ENCODE data around the gene TBATA.

TBATA gene

GRCh38 chr10:70742537-70743429 is 42.4 kb downstream of the TBATA start:
- no peak for TF ChIP-seq GATA3 (IDR thresholded peaks at IDR 0.05; ENCODE audit: low read depth, low read length)
- no peak for TF ChIP-seq GATA2 (IDR thresholded peaks at IDR 0.05; ENCODE audit: low read depth, low read length)

- TF ChIP-seq GATA3 (IDR thresholded peaks at IDR 0.05; ENCODE audit: low read depth, low read length): no peak
- no peak for TF ChIP-seq GATA2 (IDR thresholded peaks at IDR 0.05; ENCODE audit: low read depth, low read length)
Measured at GRCh38 chr10:70740406-70741288, 44.5 kb downstream of the TBATA start.

DNA sequence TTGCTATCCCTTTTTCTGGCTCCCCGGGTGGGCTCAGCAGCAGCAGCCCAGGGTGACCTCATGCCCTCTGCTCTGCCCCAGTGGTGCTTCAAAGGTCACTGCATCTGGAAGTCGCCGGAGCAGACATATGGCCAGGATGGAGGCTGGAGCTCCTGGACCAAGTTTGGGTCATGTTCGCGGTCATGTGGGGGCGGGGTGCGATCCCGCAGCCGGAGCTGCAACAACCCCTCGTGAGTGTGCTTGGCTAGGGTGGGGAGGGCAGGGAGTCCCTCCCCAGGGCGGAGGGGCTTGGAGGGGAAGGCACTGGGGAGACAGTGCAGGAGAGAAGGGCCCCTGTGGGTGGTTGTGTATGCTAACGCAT is 46.4 kb downstream of the TBATA start:
- no peak for TF ChIP-seq GATA3 (IDR thresholded peaks at IDR 0.05; ENCODE audit: low read depth, low read length)

DNA sequence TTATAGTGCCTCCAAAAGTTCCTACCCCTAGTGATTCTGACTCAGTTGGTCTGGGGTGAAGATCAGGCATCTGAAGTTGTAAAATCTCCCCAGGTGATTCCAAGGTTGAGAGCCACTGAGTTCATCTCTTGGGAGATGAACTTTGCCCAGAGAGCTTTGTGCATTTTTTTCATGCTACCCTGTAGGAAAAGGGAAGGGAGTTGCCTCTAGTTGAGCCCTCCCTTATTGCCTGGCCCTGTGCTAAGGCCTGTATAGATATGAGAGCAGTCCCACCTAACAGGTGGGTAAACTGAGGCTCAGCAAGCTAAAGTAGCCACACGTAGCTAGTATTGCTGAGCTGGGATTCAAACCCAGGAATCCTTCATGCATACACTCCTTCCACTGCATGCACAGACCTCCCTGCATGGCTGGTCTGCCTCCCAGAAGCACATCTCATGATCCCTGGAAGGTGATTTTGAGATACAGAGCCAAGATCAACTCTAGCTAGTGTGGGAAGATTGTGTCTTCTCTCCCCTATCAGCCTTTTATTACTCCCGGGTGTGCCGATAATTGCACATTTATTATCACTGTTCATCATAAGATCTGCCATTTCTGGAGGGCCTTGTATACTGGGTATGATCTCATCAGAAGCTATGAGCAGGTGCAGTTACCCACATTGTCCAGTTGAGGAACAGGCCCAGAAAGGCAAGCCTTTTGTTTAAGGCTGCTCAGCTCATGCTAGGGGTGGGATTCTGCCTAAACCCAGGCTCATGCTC is 47.0 kb downstream of the TBATA start:
- TF ChIP-seq GATA3 (IDR thresholded peaks at IDR 0.05; ENCODE audit: low read depth, low read length) (no peak), GATA2 (IDR thresholded peaks at IDR 0.05; ENCODE audit: low read depth, low read length) (no peak)

GRCh38 chr10:70737250-70737649 is 47.9 kb downstream of the TBATA start:
- TF ChIP-seq GATA3 (IDR thresholded peaks at IDR 0.05; ENCODE audit: low read depth, low read length): no peak
- no peak for TF ChIP-seq GATA2 (IDR thresholded peaks at IDR 0.05; ENCODE audit: low read depth, low read length)

DNA sequence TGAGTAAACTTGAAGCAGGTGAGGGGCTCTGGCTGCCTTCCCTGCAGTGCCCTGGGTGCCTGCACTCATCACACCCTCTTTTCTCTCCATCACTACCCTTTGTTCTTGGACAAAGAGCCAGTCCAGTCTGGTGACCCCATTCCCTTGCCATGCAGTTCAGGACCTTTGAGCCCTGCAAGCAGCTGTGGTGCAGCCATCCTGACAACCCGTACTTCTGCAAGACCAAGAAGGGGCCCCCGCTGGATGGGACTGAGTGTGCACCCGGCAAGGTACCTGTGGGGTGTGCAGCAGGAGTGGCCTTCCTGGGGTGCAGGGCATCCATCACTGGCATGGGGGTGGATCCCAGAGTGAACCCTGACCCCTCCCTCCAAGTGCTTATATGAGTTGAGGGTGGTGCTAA is 48.7 kb downstream of the TBATA start:
- TF ChIP-seq GATA3 (IDR thresholded peaks at IDR 0.05; ENCODE audit: low read depth, low read length) (no peak), GATA2 (IDR thresholded peaks at IDR 0.05; ENCODE audit: low read depth, low read length) (no peak)

GRCh38 chr10:70735161-70735560 is 50.0 kb downstream of the TBATA start:
- TF ChIP-seq GATA2 (IDR thresholded peaks at IDR 0.05; ENCODE audit: low read depth, low read length) (no peak), GATA3 (IDR thresholded peaks at IDR 0.05; ENCODE audit: low read depth, low read length) (no peak)

DNA sequence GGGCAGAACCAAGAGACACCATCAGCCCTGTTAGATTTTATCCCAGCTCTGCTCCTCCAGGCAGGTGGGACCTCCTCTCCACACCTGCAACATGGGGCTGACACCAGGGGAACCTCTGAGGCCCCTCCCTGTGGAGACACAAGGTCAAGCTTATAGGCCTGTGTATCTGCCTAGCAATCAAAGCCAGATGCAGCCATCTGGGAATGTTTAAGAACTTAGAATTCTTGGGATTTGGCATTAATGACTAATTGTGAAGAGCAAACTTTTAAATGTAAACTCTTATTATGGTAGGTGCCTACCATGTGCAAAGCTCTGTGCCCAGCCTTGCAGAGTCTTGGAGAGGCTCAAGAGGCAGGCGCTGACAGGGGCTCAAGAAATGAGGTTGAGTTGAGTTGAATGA is 52.1 kb downstream of the TBATA start:
- TF ChIP-seq GATA3 (IDR thresholded peaks at IDR 0.05; ENCODE audit: low read depth, low read length) (no peak), GATA2 (IDR thresholded peaks at IDR 0.05; ENCODE audit: low read depth, low read length) (no peak)

DNA sequence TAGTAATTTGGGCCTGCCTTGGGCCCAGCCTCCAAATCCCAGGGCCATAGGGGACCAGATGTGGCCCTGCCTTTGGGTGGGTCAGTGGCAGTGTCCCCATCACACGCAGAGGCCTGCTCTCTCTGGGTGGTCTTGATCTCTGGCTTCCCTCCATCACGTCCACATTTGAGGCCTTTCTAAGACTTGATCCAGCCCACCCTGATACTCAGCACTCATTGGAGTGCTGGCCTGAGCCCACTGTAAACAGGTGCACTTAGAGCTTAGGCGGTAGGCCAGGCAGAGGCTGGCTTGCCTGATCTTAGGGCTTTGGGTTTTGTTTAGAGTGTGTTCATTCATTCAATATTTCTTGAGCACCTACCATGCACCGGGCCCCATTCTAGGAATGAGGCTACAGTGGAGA is 52.6 kb downstream of the TBATA start:
- TF ChIP-seq GATA2 (IDR thresholded peaks at IDR 0.05; ENCODE audit: low read depth, low read length) (no peak), GATA3 (IDR thresholded peaks at IDR 0.05; ENCODE audit: low read depth, low read length) (no peak)

DNA sequence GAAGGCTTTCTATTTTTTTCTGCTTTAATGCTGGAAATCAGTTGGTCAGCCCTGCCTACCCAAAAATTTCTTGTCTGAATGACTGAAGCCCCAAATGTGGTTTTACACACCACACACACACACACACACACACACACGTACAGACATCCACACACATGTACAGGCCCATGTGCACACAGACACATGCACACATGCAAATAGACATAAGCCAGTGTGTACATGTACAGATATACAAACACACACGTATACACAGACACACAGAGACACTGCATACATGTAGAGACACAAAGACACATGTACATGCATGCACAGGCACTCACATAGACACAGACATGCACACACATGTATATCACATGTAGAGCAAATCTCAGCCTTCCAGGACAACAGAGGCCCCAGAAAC is 54.2 kb downstream of the TBATA start:
- no peak for TF ChIP-seq GATA3 (IDR thresholded peaks at IDR 0.05; ENCODE audit: low read depth, low read length)
- no peak for TF ChIP-seq GATA2 (IDR thresholded peaks at IDR 0.05; ENCODE audit: low read depth, low read length)

DNA sequence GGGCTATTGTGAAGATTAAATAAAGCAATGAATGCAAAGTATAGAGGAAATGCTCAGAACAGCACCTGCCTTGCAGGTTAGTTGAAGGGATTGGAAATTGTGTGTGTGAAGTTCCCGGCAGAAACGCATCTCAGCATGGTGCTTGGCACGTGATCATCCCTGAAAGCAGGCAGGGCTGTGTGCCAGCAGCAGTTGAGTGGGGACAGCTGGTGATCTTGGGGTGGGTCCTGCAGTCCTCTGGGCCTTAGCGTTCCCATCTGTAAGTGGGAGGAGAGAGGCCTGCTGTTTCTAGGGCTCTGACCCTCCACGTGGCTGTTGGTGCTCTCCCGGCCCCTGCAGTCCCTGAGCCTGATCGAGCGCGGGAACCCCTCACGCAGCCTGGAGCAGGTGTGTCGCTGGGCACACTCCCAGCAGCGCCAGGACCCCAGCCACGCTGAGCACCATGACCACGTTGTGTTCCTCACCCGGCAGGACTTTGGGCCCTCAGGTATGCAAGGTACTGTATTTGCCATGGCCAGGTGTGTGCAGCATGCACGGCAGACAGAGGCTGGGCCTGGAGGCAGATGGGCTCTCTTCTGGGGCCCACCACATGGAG is 55.3 kb downstream of the TBATA start:
- TF ChIP-seq GATA3 (IDR thresholded peaks at IDR 0.05; ENCODE audit: low read depth, low read length): no peak
- no peak for TF ChIP-seq GATA2 (IDR thresholded peaks at IDR 0.05; ENCODE audit: low read depth, low read length)

DNA sequence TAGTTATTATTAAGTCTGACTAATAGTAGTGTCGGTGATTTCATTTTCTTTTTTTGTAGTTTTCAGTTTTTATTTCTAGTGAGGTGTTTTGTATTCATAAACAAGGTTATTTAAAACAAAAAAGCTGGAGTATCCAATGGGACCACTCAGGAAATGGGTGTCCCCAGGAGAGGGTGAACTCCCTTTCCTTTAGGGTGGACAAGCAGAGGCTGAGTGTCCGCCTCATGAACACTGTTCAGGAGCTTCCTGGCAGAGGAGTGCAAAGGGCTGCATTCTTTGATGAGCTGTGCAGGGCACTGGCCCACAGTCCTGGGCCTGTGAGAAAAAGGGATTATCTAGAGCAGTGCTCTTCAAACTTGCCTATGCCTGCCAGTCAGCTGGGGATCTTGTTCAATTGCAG is 56.8 kb downstream of the TBATA start:
- no peak for TF ChIP-seq GATA2 (IDR thresholded peaks at IDR 0.05; ENCODE audit: low read depth, low read length)
- no peak for TF ChIP-seq GATA3 (IDR thresholded peaks at IDR 0.05; ENCODE audit: low read depth, low read length)

GRCh38 chr10:70726909-70727495 is 58.2 kb downstream of the TBATA start:
- TF ChIP-seq GATA3 (IDR thresholded peaks at IDR 0.05; ENCODE audit: low read depth, low read length) (no peak), GATA2 (IDR thresholded peaks at IDR 0.05; ENCODE audit: low read depth, low read length) (no peak)

All from SH-SY5Y (cell line).